HepG2 (cell line): ENCODE data around the gene CHMP4B. TPM values are rescaled to one million over a fixed set of nuclear protein-coding genes. Genes with fewer than 3 reads are reported as not detected.

ENCODE experiments used
- BCL6 ChIP-seq: IDR thresholded peaks from 2 replicates; pipeline ENCODE4 v1.6.1; 2016; ENCODE audit warnings: missing genetic modification reagents, missing compliant biosample characterization
- MEF2D ChIP-seq: sonication (generic); formaldehyde crosslinking; IDR thresholded peaks from 2 replicates; pipeline ENCODE4 v1.5.1; 2020; ENCODE audit warnings: mild to moderate bottlenecking, missing genetic modification reagents
- MYNN ChIP-seq: sonication (generic); formaldehyde crosslinking; IDR thresholded peaks from 2 replicates; pipeline ENCODE4 v1.4.0; 2020; ENCODE audit warnings: mild to moderate bottlenecking, low read depth, missing genetic modification reagents
- SAP130 ChIP-seq: IDR thresholded peaks from 2 replicates; pipeline ENCODE4 v1.6.1; 2016; ENCODE audit warnings: low read depth
- TBX2 ChIP-seq: sonication (generic); formaldehyde crosslinking; IDR thresholded peaks from 2 replicates; pipeline ENCODE4 v1.5.0; 2020; ENCODE audit warnings: missing genetic modification reagents, mild to moderate bottlenecking, borderline replicate concordance
- THAP11 ChIP-seq: IDR thresholded peaks from 2 replicates; pipeline ENCODE4 v1.6.1; 2016; ENCODE audit warnings: missing biosample characterization, missing genetic modification reagents
- YY1 ChIP-seq: IDR thresholded peaks from 2 replicates; pipeline ENCODE4 v1.6.1; 2011; ENCODE audit warnings: low read length, low read depth, moderate library complexity, mild to moderate bottlenecking; ENCODE audit not compliant: insufficient read depth, insufficient replicate concordance
- ZBTB7B ChIP-seq: sonication (generic); formaldehyde crosslinking; IDR thresholded peaks from 2 replicates; pipeline ENCODE4 v1.4.0; 2020; ENCODE audit warnings: missing genetic modification reagents
- ZIK1 ChIP-seq: sonication (generic); formaldehyde crosslinking; IDR thresholded peaks from 2 replicates; pipeline ENCODE4 v1.5.0; 2020; ENCODE audit warnings: mild to moderate bottlenecking, low read depth, missing genetic modification reagents, borderline replicate concordance
- ZNF772 ChIP-seq: sonication (generic); formaldehyde crosslinking; IDR thresholded peaks from 2 replicates; pipeline ENCODE4 v1.5.0; 2020; ENCODE audit warnings: mild to moderate bottlenecking, missing genetic modification reagents
- ZNF775 ChIP-seq: sonication (generic); formaldehyde crosslinking; IDR thresholded peaks from 2 replicates; pipeline ENCODE4 v1.4.0; 2020; ENCODE audit warnings: missing genetic modification reagents, mild to moderate bottlenecking, moderate library complexity, borderline replicate concordance
- ZSCAN9 ChIP-seq: IDR thresholded peaks from 2 replicates; pipeline ENCODE4 v1.6.1; 2016; ENCODE audit warnings: borderline replicate concordance
- polyA plus RNA-seq, 8 experiments: library from polyadenylated mRNA; depleted of rRNA in 3 of 8; stranded (reverse) in 7 of 8; unstranded in 1 of 8; fragments of >200 nt; fragmentation: Illumina TruSeq in 4 of 8; extraction: Trizol in 4 of 8; gene quantifications; 2 replicates each; pipeline versions ENCODE4 v1.2.1 to v1.2.3, GENCODE V29; 2011 to 2016; ENCODE audit warnings: low read depth in 4 of 8, missing spikeins in 1 of 8, mixed read lengths in 1 of 8; ENCODE audit not compliant: insufficient read depth in 1 of 8
- total RNA-seq, 5 experiments: library from RNA; depleted of rRNA; stranded (reverse); fragments of >200 nt; fragmentation: Illumina TruSeq; extraction: Trizol; gene quantifications; 2 replicates each; pipeline ENCODE4 v1.2.3, GENCODE V29; 2016; ENCODE audit warnings: low read depth in 1 of 5
- TF ChIP-seq, protein P1 (sequence below), 2 experiments: sonication (generic) in 1 of 2; formaldehyde crosslinking in 1 of 2; IDR thresholded peaks; 2 replicates each; pipeline versions ENCODE4 v1.4.0 to v1.6.1; 2016 to 2020; ENCODE audit warnings: borderline replicate concordance in 1 of 2, low read depth in 1 of 2, mild to moderate bottlenecking in 1 of 2, missing genetic modification reagents in 1 of 2
- TF ChIP-seq, protein P2 (sequence below): sonication (generic); IDR thresholded peaks from 2 replicates; pipeline ENCODE4 v1.6.1; 2016; ENCODE audit warnings: low read depth, borderline replicate concordance
- TF ChIP-seq, protein P3 (sequence below): sonication (generic); formaldehyde crosslinking; conservative IDR thresholded peaks from 2 replicates; pipeline ENCODE4 v1.4.0; 2020; ENCODE audit warnings: mild to moderate bottlenecking, missing genetic modification reagents, moderate library complexity
- TF ChIP-seq, protein P4 (sequence below): sonication (generic); formaldehyde crosslinking; IDR thresholded peaks from 2 replicates; pipeline ENCODE4 v1.8.1; 2023; ENCODE audit warnings: mild to moderate bottlenecking, missing genetic modification reagents
- TF ChIP-seq, protein P5 (sequence below): sonication (generic); formaldehyde crosslinking; IDR thresholded peaks from 2 replicates; pipeline ENCODE4 v1.4.0; 2020; ENCODE audit warnings: missing genetic modification reagents, borderline replicate concordance

The CHMP4B gene
- total and polyA plus RNA-seq, 2 of the 13 experiments (the other 11 are each of a cell fraction or from before 2014, with no cell fraction given) = 40.1 to 45.6 TPM

DNA sequence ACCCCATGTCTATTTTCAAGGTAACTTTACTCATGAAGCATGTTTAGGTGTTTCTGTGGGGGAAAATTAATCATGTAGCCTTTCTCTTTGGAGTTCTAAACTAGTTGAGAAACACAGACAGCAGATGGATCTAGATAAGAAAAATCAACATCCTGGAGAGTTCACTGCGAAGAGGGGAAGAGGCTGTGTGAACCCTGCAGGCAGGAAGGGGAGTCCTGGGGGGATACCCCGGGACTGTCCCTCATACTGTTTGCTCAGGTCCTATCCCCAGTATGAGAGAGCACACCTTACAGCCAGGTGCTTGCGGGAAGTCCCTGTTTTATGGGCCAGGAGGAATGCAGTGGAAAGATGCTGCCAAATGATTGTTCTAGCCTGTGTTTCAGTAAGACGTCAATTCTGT is 32.7 kb downstream of the CHMP4B start (continued):
- TF ChIP-seq, protein P1, sequence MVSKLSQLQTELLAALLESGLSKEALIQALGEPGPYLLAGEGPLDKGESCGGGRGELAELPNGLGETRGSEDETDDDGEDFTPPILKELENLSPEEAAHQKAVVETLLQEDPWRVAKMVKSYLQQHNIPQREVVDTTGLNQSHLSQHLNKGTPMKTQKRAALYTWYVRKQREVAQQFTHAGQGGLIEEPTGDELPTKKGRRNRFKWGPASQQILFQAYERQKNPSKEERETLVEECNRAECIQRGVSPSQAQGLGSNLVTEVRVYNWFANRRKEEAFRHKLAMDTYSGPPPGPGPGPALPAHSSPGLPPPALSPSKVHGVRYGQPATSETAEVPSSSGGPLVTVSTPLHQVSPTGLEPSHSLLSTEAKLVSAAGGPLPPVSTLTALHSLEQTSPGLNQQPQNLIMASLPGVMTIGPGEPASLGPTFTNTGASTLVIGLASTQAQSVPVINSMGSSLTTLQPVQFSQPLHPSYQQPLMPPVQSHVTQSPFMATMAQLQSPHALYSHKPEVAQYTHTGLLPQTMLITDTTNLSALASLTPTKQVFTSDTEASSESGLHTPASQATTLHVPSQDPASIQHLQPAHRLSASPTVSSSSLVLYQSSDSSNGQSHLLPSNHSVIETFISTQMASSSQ (IDR thresholded peaks at IDR 0.05; ENCODE audit: low read depth) = no peak
- TF ChIP-seq, protein P1 (CRISPR knock-in tag; IDR thresholded peaks at IDR 0.05; ENCODE audit: borderline replicate concordance) = 0 out of 2 replicates have a peak, but pooled peaks have one; percentile 16
- TF ChIP-seq ZSCAN9 (no peak), TBX2 (CRISPR knock-in tag) (peak; percentile 55), ZIK1 (CRISPR knock-in tag) (no peak), MYNN (CRISPR knock-in tag) (no peak), THAP11 (CRISPR knock-in tag) (no peak), BCL6 (CRISPR knock-in tag) (peak; percentile 49; the same call in 1 of the 2 replicates), ZNF775 (CRISPR knock-in tag) (no peak), SAP130 (CRISPR knock-in tag) (peak; percentile 31; the same call in 1 of the 2 replicates), MEF2D (0 out of 2 replicates have a peak, but pooled peaks have one; percentile 22), ZBTB7B (CRISPR knock-in tag) (peak; percentile 64; the same call in 1 of the 2 replicates), YY1 (no peak), ZNF772 (no peak)
- TF ChIP-seq, protein P2, sequence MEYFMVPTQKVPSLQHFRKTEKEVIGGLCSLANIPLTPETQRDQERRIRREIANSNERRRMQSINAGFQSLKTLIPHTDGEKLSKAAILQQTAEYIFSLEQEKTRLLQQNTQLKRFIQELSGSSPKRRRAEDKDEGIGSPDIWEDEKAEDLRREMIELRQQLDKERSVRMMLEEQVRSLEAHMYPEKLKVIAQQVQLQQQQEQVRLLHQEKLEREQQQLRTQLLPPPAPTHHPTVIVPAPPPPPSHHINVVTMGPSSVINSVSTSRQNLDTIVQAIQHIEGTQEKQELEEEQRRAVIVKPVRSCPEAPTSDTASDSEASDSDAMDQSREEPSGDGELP = 0 out of 2 replicates have a peak, but pooled peaks have one; percentile 43
- TF ChIP-seq, protein P3, sequence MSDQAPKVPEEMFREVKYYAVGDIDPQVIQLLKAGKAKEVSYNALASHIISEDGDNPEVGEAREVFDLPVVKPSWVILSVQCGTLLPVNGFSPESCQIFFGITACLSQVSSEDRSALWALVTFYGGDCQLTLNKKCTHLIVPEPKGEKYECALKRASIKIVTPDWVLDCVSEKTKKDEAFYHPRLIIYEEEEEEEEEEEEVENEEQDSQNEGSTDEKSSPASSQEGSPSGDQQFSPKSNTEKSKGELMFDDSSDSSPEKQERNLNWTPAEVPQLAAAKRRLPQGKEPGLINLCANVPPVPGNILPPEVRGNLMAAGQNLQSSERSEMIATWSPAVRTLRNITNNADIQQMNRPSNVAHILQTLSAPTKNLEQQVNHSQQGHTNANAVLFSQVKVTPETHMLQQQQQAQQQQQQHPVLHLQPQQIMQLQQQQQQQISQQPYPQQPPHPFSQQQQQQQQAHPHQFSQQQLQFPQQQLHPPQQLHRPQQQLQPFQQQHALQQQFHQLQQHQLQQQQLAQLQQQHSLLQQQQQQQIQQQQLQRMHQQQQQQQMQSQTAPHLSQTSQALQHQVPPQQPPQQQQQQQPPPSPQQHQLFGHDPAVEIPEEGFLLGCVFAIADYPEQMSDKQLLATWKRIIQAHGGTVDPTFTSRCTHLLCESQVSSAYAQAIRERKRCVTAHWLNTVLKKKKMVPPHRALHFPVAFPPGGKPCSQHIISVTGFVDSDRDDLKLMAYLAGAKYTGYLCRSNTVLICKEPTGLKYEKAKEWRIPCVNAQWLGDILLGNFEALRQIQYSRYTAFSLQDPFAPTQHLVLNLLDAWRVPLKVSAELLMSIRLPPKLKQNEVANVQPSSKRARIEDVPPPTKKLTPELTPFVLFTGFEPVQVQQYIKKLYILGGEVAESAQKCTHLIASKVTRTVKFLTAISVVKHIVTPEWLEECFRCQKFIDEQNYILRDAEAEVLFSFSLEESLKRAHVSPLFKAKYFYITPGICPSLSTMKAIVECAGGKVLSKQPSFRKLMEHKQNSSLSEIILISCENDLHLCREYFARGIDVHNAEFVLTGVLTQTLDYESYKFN = peak; percentile 56
- TF ChIP-seq, protein P4, sequence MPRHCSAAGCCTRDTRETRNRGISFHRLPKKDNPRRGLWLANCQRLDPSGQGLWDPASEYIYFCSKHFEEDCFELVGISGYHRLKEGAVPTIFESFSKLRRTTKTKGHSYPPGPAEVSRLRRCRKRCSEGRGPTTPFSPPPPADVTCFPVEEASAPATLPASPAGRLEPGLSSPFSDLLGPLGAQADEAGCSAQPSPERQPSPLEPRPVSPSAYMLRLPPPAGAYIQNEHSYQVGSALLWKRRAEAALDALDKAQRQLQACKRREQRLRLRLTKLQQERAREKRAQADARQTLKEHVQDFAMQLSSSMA = no peak
- TF ChIP-seq, protein P5, sequence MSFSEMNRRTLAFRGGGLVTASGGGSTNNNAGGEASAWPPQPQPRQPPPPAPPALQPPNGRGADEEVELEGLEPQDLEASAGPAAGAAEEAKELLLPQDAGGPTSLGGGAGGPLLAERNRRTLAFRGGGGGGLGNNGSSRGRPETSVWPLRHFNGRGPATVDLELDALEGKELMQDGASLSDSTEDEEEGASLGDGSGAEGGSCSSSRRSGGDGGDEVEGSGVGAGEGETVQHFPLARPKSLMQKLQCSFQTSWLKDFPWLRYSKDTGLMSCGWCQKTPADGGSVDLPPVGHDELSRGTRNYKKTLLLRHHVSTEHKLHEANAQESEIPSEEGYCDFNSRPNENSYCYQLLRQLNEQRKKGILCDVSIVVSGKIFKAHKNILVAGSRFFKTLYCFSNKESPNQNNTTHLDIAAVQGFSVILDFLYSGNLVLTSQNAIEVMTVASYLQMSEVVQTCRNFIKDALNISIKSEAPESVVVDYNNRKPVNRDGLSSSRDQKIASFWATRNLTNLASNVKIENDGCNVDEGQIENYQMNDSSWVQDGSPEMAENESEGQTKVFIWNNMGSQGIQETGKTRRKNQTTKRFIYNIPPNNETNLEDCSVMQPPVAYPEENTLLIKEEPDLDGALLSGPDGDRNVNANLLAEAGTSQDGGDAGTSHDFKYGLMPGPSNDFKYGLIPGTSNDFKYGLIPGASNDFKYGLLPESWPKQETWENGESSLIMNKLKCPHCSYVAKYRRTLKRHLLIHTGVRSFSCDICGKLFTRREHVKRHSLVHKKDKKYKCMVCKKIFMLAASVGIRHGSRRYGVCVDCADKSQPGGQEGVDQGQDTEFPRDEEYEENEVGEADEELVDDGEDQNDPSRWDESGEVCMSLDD = no peak
